CD14-positive monocyte (primary cell): ENCODE data around the gene KIF2A. TPM values are rescaled to one million over a fixed set of nuclear protein-coding genes. Genes with fewer than 3 reads are reported as not detected.

ENCODE experiments used
- DNase-seq, 3 donors: peaks; one replicate each; pipeline ENCODE4 v3.0.0-alpha.2; 2011 to 2022
- H2AFZ ChIP-seq: 2 replicates; pipeline ENCODE4 v1.6.0; 2012; ENCODE audit warnings: mild to moderate bottlenecking, low read depth, low read length, inconsistent platforms; ENCODE audit not compliant: insufficient read depth, poor library complexity, severe bottlenecking
- H3K27ac ChIP-seq, 2 donors: 1 replicate in 1 of 2; 2 replicates in 1 of 2; pipeline ENCODE4 v1.5.1; 2012 to 2013; ENCODE audit warnings: low read length in 2 of 2, control low read depth in 1 of 2, inconsistent platforms in 1 of 2, low read depth in 1 of 2, mild to moderate bottlenecking in 1 of 2
- H3K27me3 ChIP-seq, 2 donors: one replicate each; pipeline versions ENCODE4 v1.6.0 to v1.6.1; 2011 to 2013; ENCODE audit warnings: low read length in 2 of 2; ENCODE audit not compliant: control insufficient read depth in 2 of 2, insufficient read depth in 2 of 2
- H3K36me3 ChIP-seq, 2 donors: replicated peaks in 1 of 2; 1 replicate in 1 of 2; 2 replicates in 1 of 2; pipeline versions ENCODE4 v1.5.1 to v1.6.1; 2012 to 2013; ENCODE audit warnings: low read length in 2 of 2, control low read depth in 1 of 2, inconsistent platforms in 1 of 2, mild to moderate bottlenecking in 1 of 2; ENCODE audit not compliant: insufficient read depth in 2 of 2, control insufficient read depth in 1 of 2
- H3K4me1 ChIP-seq, 2 donors: 1 replicate in 1 of 2; 2 replicates in 1 of 2; pipeline versions ENCODE4 v1.5.1 to v1.6.1; 2012 to 2013; ENCODE audit warnings: low read length in 2 of 2, control low read depth in 1 of 2, inconsistent platforms in 1 of 2, mild to moderate bottlenecking in 1 of 2, moderate library complexity in 1 of 2; ENCODE audit not compliant: insufficient read depth in 2 of 2, control insufficient read depth in 1 of 2
- H3K4me2 ChIP-seq: replicated peaks from 2 replicates; pipeline ENCODE3; 2012; ENCODE audit warnings: low read length, moderate library complexity, mild to moderate bottlenecking; ENCODE audit not compliant: poor library complexity, severe bottlenecking; ENCODE audit errors: extremely low read depth
- H3K4me3 ChIP-seq, 3 experiments: fragments of 200-600 bp in 1 of 3; sonication (generic) in 1 of 3; replicated peaks in 1 of 3; 1 replicate in 2 of 3; 2 replicates in 1 of 3; pipeline ENCODE4 v1.5.1; 2011 to 2013; ENCODE audit warnings: low read length in 3 of 3, mild to moderate bottlenecking in 3 of 3, control low read depth in 2 of 3, low read depth in 2 of 3, inconsistent platforms in 1 of 3, moderate library complexity in 1 of 3
- H3K79me2 ChIP-seq: 2 replicates; pipeline ENCODE4 v1.6.0; 2012; ENCODE audit warnings: mild to moderate bottlenecking, control low read depth, inconsistent platforms, low read length, moderate library complexity; ENCODE audit not compliant: insufficient read depth
- H3K9ac ChIP-seq: 2 replicates; pipeline ENCODE4 v1.6.0; 2017; ENCODE audit warnings: low read length, mild to moderate bottlenecking; ENCODE audit not compliant: insufficient read depth, poor library complexity, severe bottlenecking
- H3K9me3 ChIP-seq, 2 donors: replicated peaks in 1 of 2; 1 replicate in 1 of 2; 2 replicates in 1 of 2; pipeline versions ENCODE4 v1.5.1 to v1.6.1; 2012 to 2013; ENCODE audit warnings: low read length in 2 of 2, control low read depth in 1 of 2; ENCODE audit not compliant: control insufficient read depth in 1 of 2, insufficient read depth in 1 of 2
- H4K20me1 ChIP-seq: 2 replicates; pipeline ENCODE4 v1.6.0; 2012; ENCODE audit warnings: mild to moderate bottlenecking, low read length, control low read depth, moderate library complexity; ENCODE audit not compliant: insufficient read depth
- H3K27ac Mint-ChIP-seq, 7 donors: one replicate each; pipeline ENCODE4 v1.8.0; 2020; ENCODE audit warnings: mild to moderate bottlenecking in 7 of 7, mixed read lengths in 7 of 7, moderate library complexity in 6 of 7, inconsistent platforms in 2 of 7
- H3K27me3 Mint-ChIP-seq, 3 donors: one replicate each; pipeline ENCODE4 v1.8.0; 2021 to 2022; ENCODE audit warnings: low read depth in 3 of 3, mild to moderate bottlenecking in 3 of 3, mixed read lengths in 3 of 3, moderate library complexity in 3 of 3, inconsistent platforms in 1 of 3
- H3K36me3 Mint-ChIP-seq, 2 donors: one replicate each; pipeline ENCODE4 v1.8.0; 2020; ENCODE audit warnings: mixed read lengths in 2 of 2, inconsistent platforms in 1 of 2, mild to moderate bottlenecking in 1 of 2
- H3K4me1 Mint-ChIP-seq: one replicate; pipeline ENCODE4 v1.8.0; 2020; ENCODE audit warnings: mild to moderate bottlenecking, mixed read lengths
- H3K4me3 Mint-ChIP-seq, 2 donors: one replicate each; pipeline ENCODE4 v1.8.0; 2020; ENCODE audit warnings: mild to moderate bottlenecking in 2 of 2, mixed read lengths in 2 of 2, moderate library complexity in 1 of 2
- H3K9me3 Mint-ChIP-seq, 7 donors: one replicate each; pipeline ENCODE4 v1.8.0; 2020 to 2022; ENCODE audit warnings: mixed read lengths in 7 of 7, mild to moderate bottlenecking in 6 of 7, moderate library complexity in 6 of 7, inconsistent platforms in 2 of 7
- WGBS: methylation state at CpG from one replicate; pipeline ENCODE4 v1.1.5; 2013; ENCODE audit warnings: missing lambda C conversion rate; ENCODE audit not compliant: insufficient coverage; 5-methylcytosine and 5-hydroxymethylcytosine counted together
- intact Hi-C, 2 donors: fragments of 100-400 bp; cut with micrococcal nuclease; formaldehyde crosslinking; loops; one replicate each; pipeline versions ENCODE4 v1.15.0 to v1.15.1; 2023
- polyA plus RNA-seq, 3 donors: library from polyadenylated mRNA; depleted of rRNA in 1 of 3; unstranded in 2 of 3; stranded (reverse) in 1 of 3; fragments of 300-500 nt in 2 of 3; fragments of >200 nt in 1 of 3; fragmentation: Illumina TruSeq in 2 of 3; gene quantifications; 1 replicate in 2 of 3; 2 replicates in 1 of 3; pipeline ENCODE4 v1.2.3, GENCODE V29; 2012 to 2021
- TF ChIP-seq, protein P1 (sequence below): fragments of 200-600 bp; IDR thresholded peaks from one replicate; pipeline ENCODE4 v1.8.0; 2022; ENCODE audit warnings: antibody characterized with exemption, mild to moderate bottlenecking

KIF2A gene
- polyA plus RNA-seq, 3 donors: 9.7 to 24.6 (median 21.7) TPM

DNA sequence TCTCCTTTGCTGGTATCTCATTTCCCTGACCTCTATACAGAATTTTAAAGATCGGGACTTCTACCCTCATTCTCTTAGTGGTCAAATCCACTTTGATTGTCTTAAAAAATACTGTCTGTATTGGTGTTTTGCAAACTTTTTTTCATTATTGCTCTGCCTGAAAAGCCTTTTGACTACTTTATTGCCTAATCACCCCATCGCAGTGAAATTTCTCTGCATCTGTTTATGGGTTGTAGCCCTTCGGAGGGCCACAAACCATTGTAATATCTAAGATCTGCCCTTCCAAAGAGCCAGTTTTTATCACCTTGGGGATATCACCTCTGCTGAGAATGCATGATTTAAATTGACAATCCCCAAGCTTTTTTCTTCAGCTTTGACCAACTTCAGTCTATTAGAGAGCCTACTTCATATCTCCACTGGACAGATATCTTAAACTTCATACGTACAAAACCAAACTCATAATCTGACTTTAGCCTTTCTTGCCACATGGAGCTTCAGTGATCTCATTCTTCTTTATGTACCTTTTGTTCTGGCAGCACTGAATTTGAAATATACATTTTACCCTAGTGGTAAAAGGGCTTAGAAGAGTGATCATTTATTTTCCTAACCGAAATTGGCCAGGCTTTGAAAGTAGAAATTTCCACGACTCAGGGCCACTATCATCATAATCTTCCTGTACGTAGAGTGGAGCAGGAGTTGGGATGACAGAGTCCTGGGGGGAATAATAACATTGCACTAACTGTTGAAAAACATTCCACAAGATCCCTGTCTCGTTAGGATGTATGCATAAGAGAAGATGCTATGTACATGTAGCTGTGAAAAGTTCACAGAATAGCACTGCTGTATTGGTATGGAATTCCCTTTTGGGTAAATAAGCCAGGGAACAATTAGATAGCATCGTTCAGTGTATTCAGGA, 21.4 kb downstream of the KIF2A start:
- H3K27me3 Mint-ChIP-seq: no peaks in the 10 kb centered on the region
- Histone ChIP-seq H3K9me3 (no peaks in the 10 kb centered on the region), H3K4me1 (no peaks in the 10 kb centered on the region), H3K79me2 (peaks cover 95% of the 10 kb centered on the region), H2AFZ (no peak overlapping the region), H3K4me2 (no peak overlapping the region), H3K4me3 (no peak overlapping the region), H3K27me3 (no peaks in the 10 kb centered on the region), H3K27ac (no peak overlapping the region), H3K9ac (no peak overlapping the region), H3K36me3 (peaks cover 0 to 3% of the 10 kb centered on the region in 2 donors), H4K20me1 (peaks cover 32% of the 10 kb centered on the region)
- TF ChIP-seq, protein P1, sequence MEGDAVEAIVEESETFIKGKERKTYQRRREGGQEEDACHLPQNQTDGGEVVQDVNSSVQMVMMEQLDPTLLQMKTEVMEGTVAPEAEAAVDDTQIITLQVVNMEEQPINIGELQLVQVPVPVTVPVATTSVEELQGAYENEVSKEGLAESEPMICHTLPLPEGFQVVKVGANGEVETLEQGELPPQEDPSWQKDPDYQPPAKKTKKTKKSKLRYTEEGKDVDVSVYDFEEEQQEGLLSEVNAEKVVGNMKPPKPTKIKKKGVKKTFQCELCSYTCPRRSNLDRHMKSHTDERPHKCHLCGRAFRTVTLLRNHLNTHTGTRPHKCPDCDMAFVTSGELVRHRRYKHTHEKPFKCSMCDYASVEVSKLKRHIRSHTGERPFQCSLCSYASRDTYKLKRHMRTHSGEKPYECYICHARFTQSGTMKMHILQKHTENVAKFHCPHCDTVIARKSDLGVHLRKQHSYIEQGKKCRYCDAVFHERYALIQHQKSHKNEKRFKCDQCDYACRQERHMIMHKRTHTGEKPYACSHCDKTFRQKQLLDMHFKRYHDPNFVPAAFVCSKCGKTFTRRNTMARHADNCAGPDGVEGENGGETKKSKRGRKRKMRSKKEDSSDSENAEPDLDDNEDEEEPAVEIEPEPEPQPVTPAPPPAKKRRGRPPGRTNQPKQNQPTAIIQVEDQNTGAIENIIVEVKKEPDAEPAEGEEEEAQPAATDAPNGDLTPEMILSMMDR: no peak
- H3K36me3 Mint-ChIP-seq: peaks cover 0 to 13% of the 10 kb centered on the region in 2 donors
- no peak overlapping the region for H3K4me3 Mint-ChIP-seq
- H3K9me3 Mint-ChIP-seq: peaks cover 0 to 2% (median 0%) of the 10 kb centered on the region in 7 donors
- H3K4me1 Mint-ChIP-seq: peaks cover 27% of the 10 kb centered on the region
- intact Hi-C loops: no loop called here
- whole genome bisulfite sequencing: 75% methylated on average over 3 of the region's 9 CpGs
- no peak for DNase-seq
- H3K27ac Mint-ChIP-seq: peak overlapping the region in 1 of 7 donors; percentile 30

DNA sequence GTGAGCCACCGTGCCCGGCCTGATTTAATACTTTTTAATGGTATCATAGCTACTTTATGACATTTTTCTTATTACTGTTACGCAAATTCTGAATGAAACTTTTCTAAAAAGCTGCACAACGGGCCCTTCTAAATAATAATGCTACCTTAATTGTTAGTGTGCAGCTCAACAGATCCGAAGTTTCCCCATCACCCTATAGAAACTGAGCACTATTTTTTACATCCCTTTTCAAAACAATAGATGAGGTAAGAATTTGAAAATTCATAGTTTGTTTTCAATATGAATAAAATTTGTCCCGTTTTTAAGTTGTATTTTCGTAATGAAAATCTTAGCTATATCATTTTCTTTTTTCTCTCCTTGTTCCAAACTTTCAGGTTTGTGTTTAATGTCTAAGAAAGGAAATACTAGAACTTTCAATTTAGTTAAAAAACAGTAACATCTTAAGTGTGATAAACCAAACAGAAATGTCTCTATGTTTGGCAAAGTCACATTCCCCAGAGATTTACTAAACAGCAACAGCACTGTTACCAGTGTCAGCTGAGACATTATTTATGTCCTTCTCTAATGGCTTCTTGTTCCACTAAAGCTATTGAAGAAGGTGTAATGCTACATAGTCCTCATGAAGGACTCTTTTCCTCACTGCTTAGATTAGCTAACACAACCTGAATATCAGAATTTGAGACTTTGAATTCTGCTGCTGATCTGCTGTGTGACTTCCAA, 22.9 kb downstream of the KIF2A start:
- Histone ChIP-seq H3K79me2 (peaks cover 96% of the 10 kb centered on the region), H2AFZ (no peak overlapping the region), H3K36me3 (no peaks in the 10 kb centered on the region), H3K4me1 (peaks cover 8 to 9% of the 10 kb centered on the region in 2 donors), H3K4me2 (no peak overlapping the region), H3K4me3 (no peak overlapping the region), H4K20me1 (peaks cover 45% of the 10 kb centered on the region), H3K27ac (peak overlapping the region in 1 of 2 donors; percentile 20), H3K27me3 (no peaks in the 10 kb centered on the region), H3K9ac (no peak overlapping the region), H3K9me3 (no peaks in the 10 kb centered on the region)
- peaks cover 0 to 2% (median 0%) of the 10 kb centered on the region in 7 donors for H3K9me3 Mint-ChIP-seq
- TF ChIP-seq, protein P1: no peak
- H3K27ac Mint-ChIP-seq: peak overlapping the region in 1 of 7 donors; percentile 47
- 92% methylated on average over 4 of the region's 7 CpGs for WGBS
- peaks cover 2 to 9% of the 10 kb centered on the region in 2 donors for H3K36me3 Mint-ChIP-seq
- H3K4me3 Mint-ChIP-seq: no peak overlapping the region
- no peaks in the 10 kb centered on the region for H3K27me3 Mint-ChIP-seq
- no peak for DNase-seq
- intact Hi-C loops: no loop called here
- H3K4me1 Mint-ChIP-seq: peaks cover 37% of the 10 kb centered on the region
